ENCODE data around the gene RPL7A. TPM values are rescaled to one million over a fixed set of nuclear protein-coding genes. Genes with fewer than 3 reads are reported as not detected.

The RPL7A gene
- total RNA-seq, 1 experiment from 2014 or later: 2,895 TPM

- H3K4me3 Mint-ChIP-seq: no peak overlapping the region
- WGBS (ENCODE audit: extremely low coverage, insufficient read length, low lambda C conversion rate): no CpG with 5 or more reads among the region's 12 CpGs
- no peak overlapping the region for H4K91ac ChIP-seq (ENCODE audit: insufficient read length, low read depth, low read length)
- H4K5ac ChIP-seq (ENCODE audit: insufficient read length, low read depth, low read length): no peak overlapping the region
- H2BK120ac ChIP-seq (ENCODE audit: low read depth, low read length, poor library complexity, severe bottlenecking): no peak overlapping the region
- H3T11ph ChIP-seq (ENCODE audit: low read length): no peak overlapping the region
- H3K9me3 Mint-ChIP-seq: peaks cover 0 to 3% of the 10 kb centered on the region in 2 experiments; a peak in 1 of 5 replicates
- no peak for TF ChIP-seq CTCF (conservative IDR thresholded peaks at IDR 0.05)
- H3K27me3 Mint-ChIP-seq (ENCODE audit: low read depth): no peaks in the 10 kb centered on the region
- no peak overlapping the region for H3K18ac ChIP-seq (ENCODE audit: insufficient read length, low read depth, low read length)
- no peak for DNase-seq
- H3K36me3 Mint-ChIP-seq (ENCODE audit: insufficient read depth in 1 of 3, low read depth in 3 of 3): peaks cover 65 to 88% (median 85%) of the 10 kb centered on the region in 3 experiments
- no peaks in the 10 kb centered on the region for H3K27me3 ChIP-seq (ENCODE audit: insufficient read depth, low read length)
- no peak overlapping the region for H4K8ac ChIP-seq (replicated peaks; ENCODE audit: insufficient read length, low read depth, low read length)
- no peak overlapping the region for H3K4me2 ChIP-seq (ENCODE audit: insufficient read depth, insufficient read length, low read length)
- H3K4me1 Mint-ChIP-seq: peaks cover 20 to 27% of the 10 kb centered on the region in 2 experiments
- no peak overlapping the region for H2BK12ac ChIP-seq (ENCODE audit: insufficient read length, low read depth, low read length)
- no peak overlapping the region for H2AK5ac ChIP-seq (ENCODE audit: insufficient read length, low read length)
- H3K9ac ChIP-seq (ENCODE audit: extremely low read depth, insufficient read length, low read length): no peak overlapping the region
- H3K56ac ChIP-seq (ENCODE audit: insufficient read length, low read depth, low read length): no peak overlapping the region
- no peak overlapping the region for H3K14ac ChIP-seq (ENCODE audit: insufficient read depth, low read length)
- peaks cover 5% of the 10 kb centered on the region for H3K23me2 ChIP-seq (ENCODE audit: insufficient read length, low read depth, low read length, poor library complexity, severe bottlenecking)
- H3K4me1 ChIP-seq (ENCODE audit: insufficient read depth, low read length): no peaks in the 10 kb centered on the region; the same call in 1 of the 2 replicates
- H4K20me1 ChIP-seq (ENCODE audit: control insufficient read depth, insufficient read depth, insufficient read length): no peaks in the 10 kb centered on the region
- H2BK5ac ChIP-seq (ENCODE audit: insufficient read length, low read length): no peak overlapping the region
- H3K79me1 ChIP-seq (ENCODE audit: insufficient read depth, low read depth, low read length, poor library complexity, severe bottlenecking): peaks cover 10% of the 10 kb centered on the region
- no peak overlapping the region for H3K23ac ChIP-seq (ENCODE audit: insufficient read length, low read depth, low read length)
- H2BK20ac ChIP-seq (ENCODE audit: low read depth, low read length, poor library complexity, severe bottlenecking): no peak overlapping the region
- no peak overlapping the region for H3K4ac ChIP-seq (ENCODE audit: low read depth, low read length)
- no peak overlapping the region for H2AFZ ChIP-seq (ENCODE audit: low read length)
- no peak overlapping the region for H2BK15ac ChIP-seq (ENCODE audit: low read depth, low read length)
- no peaks in the 10 kb centered on the region for H3K9me3 ChIP-seq (ENCODE audit: control insufficient read depth, low read depth, low read length)
- H3K27ac Mint-ChIP-seq: no peak overlapping the region
- peaks cover 13% of the 10 kb centered on the region; the same call in 1 of the 2 replicates for H3K79me2 ChIP-seq (ENCODE audit: insufficient read depth, low read length)
- H3K27ac ChIP-seq (ENCODE audit: insufficient read length, low read depth, low read length): no peak overlapping the region
These were observed 3.0 kb upstream of the RPL7A start for GRCh38 chr9:133344979-133345378.
